Small intestine (tissue), 7 donors: Measurements from ENCODE around the gene CXCR5. TPM values are rescaled to one million over a fixed set of nuclear protein-coding genes. Genes with fewer than 3 reads are reported as not detected.
A peak's percentile ranks its signal among the peaks of the same experiment; 100 is the strongest.

Source experiments
- DNase-seq, 2 donors: peaks; one replicate each; pipeline versions ENCODE4 v3.0.0 to v3.0.0-alpha.2; 2013
- FAIRE-seq: peaks from 2 replicates; lab custom pipeline; 2012; peaks lifted over from hg19 to GRCh38; lab: Jason Lieb, UNC
- H3K27ac ChIP-seq, 3 donors: one replicate each; pipeline ENCODE4 v1.5.1; 2013; ENCODE audit warnings: low read length in 2 of 3, mild to moderate bottlenecking in 2 of 3, control low read depth in 1 of 3, inconsistent platforms in 1 of 3, low read depth in 1 of 3, moderate library complexity in 1 of 3
- H3K27me3 ChIP-seq, 3 donors: one replicate each; pipeline ENCODE4 v1.6.1; 2013; ENCODE audit warnings: low read length in 3 of 3, inconsistent platforms in 1 of 3; ENCODE audit not compliant: control insufficient read depth in 3 of 3, insufficient read depth in 3 of 3
- H3K36me3 ChIP-seq, 3 donors: one replicate each; pipeline ENCODE4 v1.6.1; 2013; ENCODE audit warnings: low read length in 3 of 3, inconsistent platforms in 1 of 3, low read depth in 1 of 3, mild to moderate bottlenecking in 1 of 3, moderate library complexity in 1 of 3; ENCODE audit not compliant: control insufficient read depth in 3 of 3, insufficient read depth in 2 of 3
- H3K4me1 ChIP-seq, 3 donors: one replicate each; pipeline ENCODE4 v1.6.1; 2013; ENCODE audit warnings: low read length in 2 of 3, inconsistent platforms in 1 of 3, low read depth in 1 of 3, mild to moderate bottlenecking in 1 of 3, moderate library complexity in 1 of 3; ENCODE audit not compliant: control insufficient read depth in 3 of 3, insufficient read depth in 2 of 3
- H3K4me3 ChIP-seq, 3 donors: one replicate each; pipeline ENCODE4 v1.5.1; 2013; ENCODE audit warnings: low read length in 3 of 3, control low read depth in 1 of 3, inconsistent platforms in 1 of 3, low read depth in 1 of 3, mild to moderate bottlenecking in 1 of 3, moderate library complexity in 1 of 3
- H3K9me3 ChIP-seq, 2 donors: one replicate each; pipeline ENCODE4 v1.6.1; 2013; ENCODE audit warnings: low read depth in 1 of 2, low read length in 1 of 2; ENCODE audit not compliant: control insufficient read depth in 2 of 2, insufficient read depth in 1 of 2
- WGBS, 3 donors: extraction: QIAGEN DNeasy Blood & Tissue Kit; methylation state at CpG; one replicate each; pipeline ENCODE4 v1.1.7; 2013; 5-methylcytosine and 5-hydroxymethylcytosine counted together
- polyA plus RNA-seq, 4 donors: library from polyadenylated mRNA; stranded (reverse) in 3 of 4; unstranded in 1 of 4; fragments of 200-250 nt in 3 of 4; fragments of 120-200 nt in 1 of 4; gene quantifications; one replicate each; pipeline versions ENCODE4 v1.2.1 to v1.2.3, GENCODE V29; 2013
- donor health status: healthy with polysubstance abuse.
- donor health status: control.
- donor health status: control.
- donor health status: Bipolar disorder and iron deficiency.
- donor health status: healthy.

The CXCR5 gene
- polyA plus RNA-seq, 4 donors = 0.15 to 0.61 (median 0.38) TPM

DNA sequence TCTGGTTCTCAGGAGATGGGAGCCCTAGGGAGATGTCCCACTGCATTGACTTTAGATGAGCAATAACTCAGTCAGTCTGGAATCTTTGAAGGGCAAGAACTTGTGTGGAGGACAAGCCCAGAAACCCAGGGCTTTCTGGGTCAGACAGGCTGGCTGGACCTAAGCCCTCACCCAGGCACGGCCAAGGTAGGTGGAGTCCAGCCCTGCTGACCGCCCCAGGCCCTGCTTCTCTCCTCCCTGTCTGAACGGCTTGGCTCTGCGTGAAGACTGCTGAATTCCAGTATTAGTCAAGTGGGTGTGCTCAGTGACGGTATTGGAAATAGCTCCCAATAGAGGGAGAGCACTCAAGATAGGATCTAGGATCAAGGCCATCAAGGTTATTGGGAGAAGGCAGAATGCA lies 6.1 kb downstream of the CXCR5 start:
- Histone ChIP-seq H3K27ac (no peak overlapping the region), H3K4me1 (peaks cover 0 to 24% (median 0%) of the 10 kb centered on the region in 3 donors), H3K27me3 (peaks cover 0 to 2% (median 0%) of the 10 kb centered on the region in 3 donors), H3K4me3 (no peak overlapping the region), H3K9me3 (no peaks in the 10 kb centered on the region), H3K36me3 (peaks cover 0 to 8% (median 0%) of the 10 kb centered on the region in 3 donors)
- WGBS, 3 donors = 66 to 92% (median 91%) methylated on average over 5 of the region's 5 CpGs
- FAIRE-seq (no peak), DNase-seq (no peak)

- no peak for FAIRE-seq
- peaks cover 0 to 2% (median 0%) of the 10 kb centered on the region in 3 donors for H3K27me3 ChIP-seq
- no peaks in the 10 kb centered on the region for H3K9me3 ChIP-seq
- peak in 1 of 2 donors; percentile 63 for DNase-seq
- H3K4me3 ChIP-seq = no peak overlapping the region
- WGBS, 3 donors = 0 to 10% (median 8%) methylated on average over 4 of the region's 4 CpGs
- no peak overlapping the region for H3K27ac ChIP-seq
- H3K36me3 ChIP-seq = peaks cover 0 to 31% (median 0%) of the 10 kb centered on the region in 3 donors
- peaks cover 0 to 20% (median 0%) of the 10 kb centered on the region in 3 donors for H3K4me1 ChIP-seq
Measured at GRCh38 chr11:118892514-118892913, 8.8 kb downstream of the CXCR5 start.

DNA sequence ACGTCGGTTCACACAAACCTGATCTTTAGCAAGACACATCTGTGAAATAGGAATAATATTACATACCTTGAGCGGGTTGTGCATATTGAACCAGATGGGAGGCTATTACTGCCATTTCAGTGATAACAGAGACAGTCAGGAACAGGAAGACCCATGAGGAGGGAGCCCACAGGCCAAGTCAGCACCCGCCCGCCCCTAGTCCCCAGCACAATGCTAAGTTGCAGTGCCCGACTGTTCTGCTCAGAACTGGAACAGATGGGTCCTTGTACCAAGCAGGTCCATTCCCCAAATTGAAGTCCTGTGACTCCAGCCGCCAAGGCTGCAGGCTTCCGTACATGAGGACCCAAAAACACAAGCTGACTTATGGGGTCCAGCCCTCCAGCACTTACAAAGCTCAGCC lies 9.3 kb downstream of the CXCR5 start:
- Histone ChIP-seq H3K36me3 (peaks cover 0 to 35% (median 0%) of the 10 kb centered on the region in 3 donors), H3K27ac (no peak overlapping the region), H3K9me3 (no peaks in the 10 kb centered on the region), H3K27me3 (peaks cover 0 to 2% (median 0%) of the 10 kb centered on the region in 3 donors), H3K4me1 (peaks cover 0 to 16% (median 0%) of the 10 kb centered on the region in 3 donors), H3K4me3 (no peak overlapping the region)
- no peak for FAIRE-seq
- 57 to 68% (median 62%) methylated on average over 8 of the region's 8 CpGs for WGBS, 3 donors
- no peak for DNase-seq

GRCh38 chr11:118893662-118894061 lies 10.0 kb downstream of the CXCR5 start:
- no peaks in the 10 kb centered on the region for H3K9me3 ChIP-seq
- H3K4me3 ChIP-seq = no peak overlapping the region
- WGBS, 3 donors = 95 to 96% (median 95%) methylated on average over 22 of the region's 22 CpGs
- FAIRE-seq = no peak
- H3K4me1 ChIP-seq = peaks cover 0 to 9% (median 0%) of the 10 kb centered on the region in 3 donors
- peaks cover 0 to 41% (median 0%) of the 10 kb centered on the region in 3 donors for H3K36me3 ChIP-seq
- DNase-seq = no peak
- no peak overlapping the region for H3K27ac ChIP-seq
- peaks cover 0 to 2% (median 0%) of the 10 kb centered on the region in 3 donors for H3K27me3 ChIP-seq

DNA sequence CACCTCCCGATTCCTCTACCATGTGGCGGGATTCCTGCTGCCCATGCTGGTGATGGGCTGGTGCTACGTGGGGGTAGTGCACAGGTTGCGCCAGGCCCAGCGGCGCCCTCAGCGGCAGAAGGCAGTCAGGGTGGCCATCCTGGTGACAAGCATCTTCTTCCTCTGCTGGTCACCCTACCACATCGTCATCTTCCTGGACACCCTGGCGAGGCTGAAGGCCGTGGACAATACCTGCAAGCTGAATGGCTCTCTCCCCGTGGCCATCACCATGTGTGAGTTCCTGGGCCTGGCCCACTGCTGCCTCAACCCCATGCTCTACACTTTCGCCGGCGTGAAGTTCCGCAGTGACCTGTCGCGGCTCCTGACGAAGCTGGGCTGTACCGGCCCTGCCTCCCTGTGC lies 10.5 kb downstream of the CXCR5 start:
- no peaks in the 10 kb centered on the region for H3K9me3 ChIP-seq
- peaks cover 0 to 46% (median 0%) of the 10 kb centered on the region in 3 donors for H3K36me3 ChIP-seq
- H3K4me3 ChIP-seq = no peak overlapping the region
- DNase-seq (no peak), FAIRE-seq (no peak)
- H3K27ac ChIP-seq = no peak overlapping the region
- 90 to 92% (median 92%) methylated on average over 19 of the region's 19 CpGs for WGBS, 3 donors
- peaks cover 0 to 2% (median 0%) of the 10 kb centered on the region in 3 donors for H3K27me3 ChIP-seq
- H3K4me1 ChIP-seq = peaks cover 0 to 7% (median 0%) of the 10 kb centered on the region in 3 donors

DNA sequence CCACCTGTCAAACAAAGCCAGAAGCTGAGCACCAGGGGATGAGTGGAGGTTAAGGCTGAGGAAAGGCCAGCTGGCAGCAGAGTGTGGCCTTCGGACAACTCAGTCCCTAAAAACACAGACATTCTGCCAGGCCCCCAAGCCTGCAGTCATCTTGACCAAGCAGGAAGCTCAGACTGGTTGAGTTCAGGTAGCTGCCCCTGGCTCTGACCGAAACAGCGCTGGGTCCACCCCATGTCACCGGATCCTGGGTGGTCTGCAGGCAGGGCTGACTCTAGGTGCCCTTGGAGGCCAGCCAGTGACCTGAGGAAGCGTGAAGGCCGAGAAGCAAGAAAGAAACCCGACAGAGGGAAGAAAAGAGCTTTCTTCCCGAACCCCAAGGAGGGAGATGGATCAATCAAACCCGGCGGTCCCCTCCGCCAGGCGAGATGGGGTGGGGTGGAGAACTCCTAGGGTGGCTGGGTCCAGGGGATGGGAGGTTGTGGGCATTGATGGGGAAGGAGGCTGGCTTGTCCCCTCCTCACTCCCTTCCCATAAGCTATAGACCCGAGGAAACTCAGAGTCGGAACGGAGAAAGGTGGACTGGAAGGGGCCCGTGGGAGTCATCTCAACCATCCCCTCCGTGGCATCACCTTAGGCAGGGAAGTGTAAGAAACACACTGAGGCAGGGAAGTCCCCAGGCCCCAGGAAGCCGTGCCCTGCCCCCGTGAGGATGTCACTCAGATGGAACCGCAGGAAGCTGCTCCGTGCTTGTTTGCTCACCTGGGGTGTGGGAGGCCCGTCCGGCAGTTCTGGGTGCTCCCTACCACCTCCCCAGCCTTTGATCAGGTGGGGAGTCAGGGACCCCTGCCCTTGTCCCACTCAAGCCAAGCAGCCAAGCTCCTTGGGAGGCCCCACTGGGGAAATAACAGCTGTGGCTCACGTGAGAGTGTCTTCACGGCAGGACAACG lies 11.7 kb downstream of the CXCR5 start:
- H3K4me1 ChIP-seq = peaks cover 0 to 7% (median 0%) of the 10 kb centered on the region in 3 donors
- WGBS, 3 donors = 43 to 52% (median 49%) methylated on average over 26 of the region's 26 CpGs
- H3K4me3 ChIP-seq = no peak overlapping the region
- peaks cover 0 to 58% (median 2%) of the 10 kb centered on the region in 3 donors for H3K36me3 ChIP-seq
- peaks cover 0 to 2% (median 0%) of the 10 kb centered on the region in 3 donors for H3K27me3 ChIP-seq
- H3K9me3 ChIP-seq = no peaks in the 10 kb centered on the region
- peak in 1 of 2 donors; percentile 31 for DNase-seq
- peak overlapping the region in 1 of 3 donors; percentile 32 for H3K27ac ChIP-seq
- no peak for FAIRE-seq

DNA sequence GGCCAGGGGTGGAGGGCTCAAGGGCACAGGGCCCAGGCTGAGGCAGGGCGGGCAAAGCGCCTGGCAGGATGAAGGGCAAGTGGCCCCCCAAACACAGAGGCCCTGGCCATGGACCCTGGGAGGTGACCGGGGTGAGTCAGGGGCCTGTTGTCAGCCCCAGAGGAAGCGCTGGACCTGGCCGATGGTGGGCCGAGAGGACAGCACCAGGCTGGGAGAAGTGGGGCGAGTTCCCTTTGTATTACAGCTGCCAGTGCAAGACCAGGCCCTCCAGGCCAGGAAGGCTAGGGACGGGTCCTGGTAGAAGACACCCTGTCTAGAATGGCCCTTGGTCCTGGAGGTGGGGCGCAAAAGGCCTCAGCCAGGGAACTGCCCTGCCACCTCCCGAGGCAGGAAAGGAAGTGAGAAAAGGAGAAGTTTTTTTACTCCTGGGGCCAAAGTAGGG lies 12.8 kb downstream of the CXCR5 start:
- Histone ChIP-seq H3K4me1 (peaks cover 0 to 7% (median 0%) of the 10 kb centered on the region in 3 donors), H3K4me3 (no peak overlapping the region), H3K36me3 (peaks cover 2 to 69% (median 11%) of the 10 kb centered on the region in 3 donors), H3K9me3 (no peaks in the 10 kb centered on the region), H3K27ac (no peak overlapping the region), H3K27me3 (peaks cover 0 to 2% (median 0%) of the 10 kb centered on the region in 3 donors)
- FAIRE-seq = no peak
- no peak for DNase-seq
- 76 to 85% (median 81%) methylated on average over 10 of the region's 10 CpGs for WGBS, 3 donors

DNA sequence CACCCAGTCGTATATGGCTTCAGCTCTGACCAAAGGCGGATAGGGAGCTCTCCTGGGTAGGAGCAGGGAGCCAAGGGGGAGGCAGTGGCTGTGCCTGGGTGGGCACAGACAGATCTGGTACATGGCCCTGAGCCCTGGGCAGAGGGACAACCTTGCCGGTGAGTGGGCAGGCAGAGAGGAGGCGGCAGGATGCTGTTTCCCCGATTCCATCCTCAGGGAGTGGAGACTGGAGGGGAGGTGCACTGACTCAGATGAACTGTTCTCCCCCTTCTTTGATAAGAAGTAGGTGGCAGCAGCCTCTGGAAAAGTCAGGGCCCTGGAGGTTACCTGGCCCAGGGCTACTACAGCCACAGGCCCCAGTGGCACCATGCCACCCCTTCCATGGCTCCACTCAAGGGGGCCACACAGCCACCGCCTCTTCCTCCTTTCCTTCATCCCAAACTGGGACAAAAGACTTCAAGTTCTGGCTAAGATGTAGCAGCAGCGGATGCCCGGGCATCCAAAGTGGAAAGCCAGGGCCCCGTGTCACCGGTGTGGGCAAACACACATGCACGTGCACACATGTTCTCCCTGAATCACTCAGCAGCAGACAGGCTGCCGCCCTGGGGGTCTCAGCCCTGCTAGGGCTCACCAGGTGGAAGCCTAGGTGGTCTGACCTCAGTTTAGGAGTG lies 13.4 kb downstream of the CXCR5 start:
- FAIRE-seq = no peak

More for the DNA sequence above, 13.4 kb downstream of the CXCR5 start:
- no peak for DNase-seq
- Histone ChIP-seq H3K9me3 (no peaks in the 10 kb centered on the region), H3K27me3 (peaks cover 0 to under 1% (median 0%) of the 10 kb centered on the region in 3 donors), H3K27ac (no peak overlapping the region), H3K4me1 (peaks cover 0 to 7% (median 0%) of the 10 kb centered on the region in 3 donors), H3K4me3 (no peak overlapping the region), H3K36me3 (peaks cover 3 to 75% (median 16%) of the 10 kb centered on the region in 3 donors)
- WGBS, 3 donors = 76 to 86% (median 81%) methylated on average over 12 of the region's 12 CpGs
